ENCODE results near the gene ARL15. TPM values are rescaled to one million over a fixed set of nuclear protein-coding genes. Genes with fewer than 3 reads are reported as not detected.

The ARL15 gene
- total RNA-seq, 1 experiment from 2014 or later = 18.3 TPM

GRCh38 chr5:54305737-54306136 is 4.6 kb downstream of the ARL15 start:
- BruUV-seq (replicated peaks) = no TSS peak
- TF ChIP-seq EZH2 (IDR thresholded peaks at IDR 0.05; ENCODE audit: borderline replicate concordance, low read depth, low read length, poor library complexity, severe bottlenecking) (no peak), CTCF (conservative IDR thresholded peaks at IDR 0.05; ENCODE audit: low read depth, low read length) (no peak)
- H3K4me3 ChIP-seq (ENCODE audit: low read depth, low read length, poor library complexity, severe bottlenecking) = no peak overlapping the region
- ChIA-PET POLR2A (ENCODE audit: low non-redundant PET) (no interaction called here), CTCF (no interaction called here)
- no peaks in the 10 kb centered on the region for H3K4me1 ChIP-seq (ENCODE audit: insufficient read depth, low read length, poor library complexity, severe bottlenecking)
- intact Hi-C loops (cut with micrococcal nuclease; ENCODE audit: unreplicated experiment) = no loop called here
- no peak overlapping the region for H3K27ac ChIP-seq (ENCODE audit: low read depth, low read length, poor library complexity, severe bottlenecking)
- H3K36me3 ChIP-seq (ENCODE audit: insufficient read depth, low read length, poor library complexity, severe bottlenecking) = no peaks in the 10 kb centered on the region
- DNase-seq (ENCODE audit: low spot score) = no peak
- H3K27me3 ChIP-seq (replicated peaks; ENCODE audit: insufficient read depth, low read depth, low read length, poor library complexity) = no peaks in the 10 kb centered on the region
- no peaks in the 10 kb centered on the region for H3K9me3 ChIP-seq (ENCODE audit: low read depth, low read length, poor library complexity, severe bottlenecking)

GRCh38 chr5:54304040-54304439 is 6.3 kb downstream of the ARL15 start:
- intact Hi-C loops (cut with micrococcal nuclease; ENCODE audit: unreplicated experiment) = no loop called here
- TF ChIP-seq CTCF (conservative IDR thresholded peaks at IDR 0.05; ENCODE audit: low read depth, low read length) (no peak), EZH2 (IDR thresholded peaks at IDR 0.05; ENCODE audit: borderline replicate concordance, low read depth, low read length, poor library complexity, severe bottlenecking) (no peak)
- Histone ChIP-seq H3K36me3 (ENCODE audit: insufficient read depth, low read length, poor library complexity, severe bottlenecking) (no peaks in the 10 kb centered on the region), H3K4me1 (ENCODE audit: insufficient read depth, low read length, poor library complexity, severe bottlenecking) (no peaks in the 10 kb centered on the region), H3K27ac (ENCODE audit: low read depth, low read length, poor library complexity, severe bottlenecking) (no peak overlapping the region), H3K27me3 (replicated peaks; ENCODE audit: insufficient read depth, low read depth, low read length, poor library complexity) (no peaks in the 10 kb centered on the region), H3K9me3 (ENCODE audit: low read depth, low read length, poor library complexity, severe bottlenecking) (no peaks in the 10 kb centered on the region), H3K4me3 (ENCODE audit: low read depth, low read length, poor library complexity, severe bottlenecking) (no peak overlapping the region)
- no peak for DNase-seq (ENCODE audit: low spot score)
- BruUV-seq (replicated peaks) = no TSS peak
- ChIA-PET CTCF (no interaction called here), POLR2A (ENCODE audit: low non-redundant PET) (no interaction called here)

DNA sequence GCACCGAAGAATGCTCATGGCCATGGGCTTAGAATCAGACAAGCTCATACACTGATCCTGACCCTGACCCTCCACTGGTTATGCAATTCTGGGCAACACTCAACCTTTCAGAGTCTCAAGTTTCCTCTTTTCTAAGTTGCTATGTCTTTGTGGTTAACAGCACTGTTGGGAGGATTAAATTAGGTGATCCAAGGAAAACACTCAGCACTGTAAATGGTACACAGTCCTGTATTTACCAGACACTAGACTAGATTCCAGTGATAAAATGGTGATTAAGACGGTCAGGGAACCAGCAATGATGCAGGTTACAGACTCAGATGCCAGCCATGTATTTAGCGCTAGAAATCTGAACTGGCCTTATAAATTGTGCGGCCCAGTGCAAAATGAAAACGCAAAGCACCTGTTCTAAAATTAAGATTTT is 8.1 kb downstream of the ARL15 start:
- H3K4me1 ChIP-seq (ENCODE audit: insufficient read depth, low read length, poor library complexity, severe bottlenecking) = no peaks in the 10 kb centered on the region
- ChIA-PET CTCF (no interaction called here), POLR2A (ENCODE audit: low non-redundant PET) (interaction anchor here (0.5 kb wide), 1 partner anchor 8 kb away, joined by 4 read pairs; the partner anchor contains the start of gene ARL15)
- no peaks in the 10 kb centered on the region for H3K9me3 ChIP-seq (ENCODE audit: low read depth, low read length, poor library complexity, severe bottlenecking)
- TF ChIP-seq EZH2 (IDR thresholded peaks at IDR 0.05; ENCODE audit: borderline replicate concordance, low read depth, low read length, poor library complexity, severe bottlenecking) (no peak), CTCF (conservative IDR thresholded peaks at IDR 0.05; ENCODE audit: low read depth, low read length) (no peak)
- H3K36me3 ChIP-seq (ENCODE audit: insufficient read depth, low read length, poor library complexity, severe bottlenecking) = no peaks in the 10 kb centered on the region
- H3K27me3 ChIP-seq (replicated peaks; ENCODE audit: insufficient read depth, low read depth, low read length, poor library complexity) = no peaks in the 10 kb centered on the region
- no TSS peak for BruUV-seq (replicated peaks)
- intact Hi-C loops (cut with micrococcal nuclease; ENCODE audit: unreplicated experiment) = no loop called here
- no peak overlapping the region for H3K4me3 ChIP-seq (ENCODE audit: low read depth, low read length, poor library complexity, severe bottlenecking)
- no peak for DNase-seq (ENCODE audit: low spot score)
- no peak overlapping the region for H3K27ac ChIP-seq (ENCODE audit: low read depth, low read length, poor library complexity, severe bottlenecking)
